ENCODE results near the gene COX7A1.
"Not testable (repeated sequence)": the region's sequence is repeated elsewhere in the genome, so short reads cannot be mapped to it uniquely, and the experiment has no call there.

The COX7A1 gene

GRCh38 chr19:36152352-36153091 is at the start of gene COX7A1:
Gene COX7A1, minus strand, starts transcription at chr19:36152447. Its CDS starts 40 bp downstream, at chr19:36152407.
- no peak for DNase-seq (ENCODE audit: low spot score)

GRCh38 chr19:36201684-36202083 is 49.4 kb upstream of the COX7A1 start:
- no peak for DNase-seq (ENCODE audit: low spot score)

- no peak for DNase-seq (ENCODE audit: low spot score)
These were observed 45.9 kb upstream of the COX7A1 start for GRCh38 chr19:36198119-36198518.

- no peak for DNase-seq (ENCODE audit: low spot score)
These were observed 44.0 kb upstream of the COX7A1 start for GRCh38 chr19:36196249-36196648.

- not testable (repeated sequence) for DNase-seq (ENCODE audit: low spot score)
These were observed 34.5 kb upstream of the COX7A1 start for GRCh38 chr19:36186722-36187121.

- no peak for DNase-seq (ENCODE audit: low spot score)
These were observed 31.0 kb upstream of the COX7A1 start for GRCh38 chr19:36183245-36183628.

GRCh38 chr19:36182612-36183244 is 30.5 kb upstream of the COX7A1 start:
- DNase-seq (ENCODE audit: low spot score) = no peak

- DNase-seq (ENCODE audit: low spot score) = not testable (repeated sequence)
These were observed 26.8 kb upstream of the COX7A1 start for GRCh38 chr19:36179077-36179476.

GRCh38 chr19:36173846-36174245 is 21.6 kb upstream of the COX7A1 start:
- DNase-seq (ENCODE audit: low spot score) = not testable (repeated sequence)

- no peak for DNase-seq (ENCODE audit: low spot score)
These were observed 20.6 kb upstream of the COX7A1 start for GRCh38 chr19:36172852-36173251.

GRCh38 chr19:36169084-36169760 is 17.0 kb upstream of the COX7A1 start:
- DNase-seq (ENCODE audit: low spot score) = no peak

GRCh38 chr19:36163813-36164212 is 11.6 kb upstream of the COX7A1 start:
- no peak for DNase-seq (ENCODE audit: low spot score)

GRCh38 chr19:36160821-36161596 is 8.8 kb upstream of the COX7A1 start:
- no peak for DNase-seq (ENCODE audit: low spot score)

- DNase-seq (ENCODE audit: low spot score) = no peak
These were observed 879 bp upstream of the COX7A1 start for GRCh38 chr19:36153126-36153525.

- DNase-seq (ENCODE audit: low spot score) = no peak
These were observed 262 bp downstream of the COX7A1 start for GRCh38 chr19:36152019-36152351.

- no peak for DNase-seq (ENCODE audit: low spot score)
These were observed 866 bp downstream of the COX7A1 start for GRCh38 chr19:36151144-36152018.

- DNase-seq (ENCODE audit: low spot score) = no peak
These were observed 1.7 kb downstream of the COX7A1 start for GRCh38 chr19:36150586-36150985.

GRCh38 chr19:36149673-36150406 is 2.4 kb downstream of the COX7A1 start:
- no peak for DNase-seq (ENCODE audit: low spot score)

- DNase-seq (ENCODE audit: low spot score) = no peak
These were observed 7.6 kb downstream of the COX7A1 start for GRCh38 chr19:36144624-36145023.

GRCh38 chr19:36142496-36142895 is 9.8 kb downstream of the COX7A1 start:
- no peak for DNase-seq (ENCODE audit: low spot score)

GRCh38 chr19:36142046-36142445 is 10.2 kb downstream of the COX7A1 start:
- DNase-seq (ENCODE audit: low spot score) = no peak

Measured in ecto neural progenitor cell (in vitro differentiated cells).